ENCODE measurements around the gene RASA3. TPM values are rescaled to one million over a fixed set of nuclear protein-coding genes. Genes with fewer than 3 reads are reported as not detected.

Gene RASA3
- total and polyA plus RNA-seq, 2 of the 8 experiments (the other 6 are each of a cell fraction or from before 2014, with no cell fraction given), result 7.5 to 21.9 TPM

DNA sequence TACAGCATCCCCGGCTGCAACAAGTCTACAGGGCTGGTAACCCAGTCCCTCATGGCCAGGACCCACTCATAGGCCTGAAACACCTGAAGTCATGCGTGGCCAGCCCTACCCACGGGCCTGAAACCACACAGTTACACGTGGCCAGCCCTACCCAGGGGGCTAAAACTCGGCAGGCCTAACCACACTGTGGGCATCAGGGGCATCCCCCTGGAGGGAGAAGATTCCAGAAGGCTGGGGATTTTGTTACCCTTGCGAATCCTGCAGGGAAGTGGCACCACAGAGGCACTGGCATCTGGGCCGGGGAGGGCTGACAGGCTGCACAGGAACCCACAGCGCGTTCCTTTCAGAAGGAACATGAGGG, 110.1 kb downstream of the RASA3 start (continued):
- TF ChIP-seq HDAC2 (IDR thresholded peaks at IDR 0.05; ENCODE audit: borderline replicate concordance in 1 of 2, low read depth in 2 of 2, low read length in 2 of 2) (no peak), KDM5A (IDR thresholded peaks at IDR 0.05; ENCODE audit: low read length) (no peak), GABPA (IDR thresholded peaks at IDR 0.05; ENCODE audit: borderline replicate concordance, insufficient read depth, low read length) (no peak), EZH2 (IDR thresholded peaks at IDR 0.05; ENCODE audit: low read depth, low read length, severe bottlenecking) (no peak), CREB1 (IDR thresholded peaks at IDR 0.05) (no peak), JUN (IDR thresholded peaks at IDR 0.05; ENCODE audit: low read depth, low read length) (no peak), TEAD4 (IDR thresholded peaks at IDR 0.05; ENCODE audit: low read depth, low read length) (no peak)
- TF ChIP-seq, protein P1, sequence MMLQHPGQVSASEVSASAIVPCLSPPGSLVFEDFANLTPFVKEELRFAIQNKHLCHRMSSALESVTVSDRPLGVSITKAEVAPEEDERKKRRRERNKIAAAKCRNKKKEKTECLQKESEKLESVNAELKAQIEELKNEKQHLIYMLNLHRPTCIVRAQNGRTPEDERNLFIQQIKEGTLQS (IDR thresholded peaks at IDR 0.05; ENCODE audit: insufficient read depth, low read depth, low read length), result no peak
